IMR-90 (cell line): Measurements from ENCODE around the gene CD81. TPM values are rescaled to one million over a fixed set of nuclear protein-coding genes. Genes with fewer than 3 reads are reported as not detected.

Experiments used
- ATAC-seq: fragments of 200-7000 bp; cut with Tn5 transposase; 2 replicates; pipeline ENCODE4 v1.9.1; 2020; ENCODE audit warnings: low read depth, mild to moderate bottlenecking, moderate library complexity
- BruUV-seq: library from RNA; stranded (reverse); fragments of 400-500 nt; replicated peaks from 2 replicates; lab custom pipeline; 2021; lab: Mats Ljungman, UMichigan
- CTCF ChIA-PET: fragments of 300-600 bp; formaldehyde crosslinking; extraction: SDS; loops from one replicate; lab custom pipeline; 2021; ENCODE audit warnings: antibody characterized with exemption; lab: Yijun Ruan, JAX
- POLR2A ChIA-PET: fragments of 300-600 bp; sonication (Branson Sonifier 250); formaldehyde crosslinking; loops from one replicate; lab custom pipeline; 2022; ENCODE audit warnings: antibody characterized with exemption; ENCODE audit not compliant: unreplicated experiment; lab: Charles Lee
- DNase-seq: peaks from one replicate; pipeline ENCODE4 v3.0.0; 2013
- H2AFZ ChIP-seq: replicated peaks from 2 replicates; pipeline ENCODE3; 2013; ENCODE audit warnings: low read length, mild to moderate bottlenecking; ENCODE audit not compliant: poor library complexity
- H2AK5ac ChIP-seq: 2 replicates; pipeline ENCODE4 v1.6.1; 2013; ENCODE audit warnings: low read depth, low read length, inconsistent platforms
- H2AK9ac ChIP-seq: replicated peaks from 2 replicates; pipeline ENCODE3; 2013; ENCODE audit warnings: mild to moderate bottlenecking, low read depth, low read length, moderate library complexity; ENCODE audit not compliant: poor library complexity
- H2BK120ac ChIP-seq: 2 replicates; pipeline ENCODE4 v1.6.1; 2013; ENCODE audit warnings: low read depth, low read length, inconsistent platforms
- H2BK15ac ChIP-seq: 3 replicates; pipeline ENCODE4 v1.6.1; 2013; ENCODE audit warnings: low read depth, low read length, inconsistent platforms
- H2BK20ac ChIP-seq: 2 replicates; pipeline ENCODE4 v1.6.1; 2013; ENCODE audit warnings: low read depth, mild to moderate bottlenecking, inconsistent platforms, low read length, moderate library complexity
- H2BK5ac ChIP-seq: 2 replicates; pipeline ENCODE4 v1.6.1; 2013; ENCODE audit warnings: mild to moderate bottlenecking, low read depth, low read length, inconsistent platforms; ENCODE audit not compliant: poor library complexity, severe bottlenecking
- H3K14ac ChIP-seq: replicated peaks from 2 replicates; pipeline ENCODE4 v1.6.1; 2013; ENCODE audit warnings: low read depth, low read length, inconsistent platforms
- H3K18ac ChIP-seq: 2 replicates; pipeline ENCODE4 v1.6.1; 2013; ENCODE audit warnings: low read depth, low read length, control low read depth
- H3K23ac ChIP-seq: 2 replicates; pipeline ENCODE4 v1.6.1; 2013; ENCODE audit warnings: low read depth, low read length, inconsistent platforms
- H3K27ac ChIP-seq: 2 replicates; pipeline ENCODE4 v1.5.1; 2013; ENCODE audit warnings: mild to moderate bottlenecking, control low read depth, low read length; ENCODE audit not compliant: insufficient read depth
- H3K27me3 ChIP-seq: 2 replicates; pipeline ENCODE4 v1.6.1; 2013; ENCODE audit warnings: low read length; ENCODE audit not compliant: control insufficient read depth, insufficient read depth
- H3K36me3 ChIP-seq: 2 replicates; pipeline ENCODE4 v1.6.1; 2013; ENCODE audit warnings: low read length, mixed read lengths; ENCODE audit not compliant: control insufficient read depth, insufficient read depth
- H3K4ac ChIP-seq: 2 replicates; pipeline ENCODE4 v1.6.1; 2013; ENCODE audit warnings: low read depth, low read length, inconsistent platforms
- H3K4me1 ChIP-seq: 2 replicates; pipeline ENCODE4 v1.6.1; 2013; ENCODE audit warnings: low read length, mixed read lengths; ENCODE audit not compliant: control insufficient read depth, insufficient read depth
- H3K4me2 ChIP-seq: 2 replicates; pipeline ENCODE4 v1.6.1; 2013; ENCODE audit warnings: low read depth, mild to moderate bottlenecking, control low read depth, low read length, moderate library complexity
- H3K4me3 ChIP-seq: 2 replicates; pipeline ENCODE4 v1.5.1; 2013; ENCODE audit warnings: low read depth, mild to moderate bottlenecking, control low read depth, low read length, moderate library complexity; ENCODE audit not compliant: insufficient read depth
- H3K56ac ChIP-seq: 2 replicates; pipeline ENCODE4 v1.6.1; 2013; ENCODE audit warnings: low read length, inconsistent platforms; ENCODE audit not compliant: insufficient read depth; ENCODE audit errors: extremely low read depth
- H3K79me1 ChIP-seq, 2 experiments: 2 replicates each; pipeline ENCODE4 v1.6.1; 2013; ENCODE audit warnings: low read length in 2 of 2, inconsistent platforms in 1 of 2, low read depth in 1 of 2
- H3K9ac ChIP-seq: 2 replicates; pipeline ENCODE4 v1.6.1; 2013; ENCODE audit warnings: low read depth, low read length, control low read depth
- H3K9me1 ChIP-seq: 2 replicates; pipeline ENCODE4 v1.6.1; 2013; ENCODE audit warnings: low read length, inconsistent platforms; ENCODE audit not compliant: insufficient read depth
- H3K9me3 ChIP-seq: 2 replicates; pipeline ENCODE4 v1.6.1; 2013; ENCODE audit warnings: low read length; ENCODE audit not compliant: control insufficient read depth, insufficient read depth
- H4K20me1 ChIP-seq: 2 replicates; pipeline ENCODE4 v1.6.1; 2013; ENCODE audit warnings: low read length, inconsistent platforms; ENCODE audit not compliant: insufficient read depth
- H4K5ac ChIP-seq: 2 replicates; pipeline ENCODE4 v1.6.1; 2013; ENCODE audit warnings: mild to moderate bottlenecking, low read depth, low read length, control low read depth
- H4K8ac ChIP-seq, 2 experiments: 2 replicates each; pipeline ENCODE4 v1.6.1; 2013; ENCODE audit warnings: low read depth in 2 of 2, low read length in 2 of 2, control low read depth in 1 of 2, inconsistent platforms in 1 of 2
- H4K91ac ChIP-seq: 2 replicates; pipeline ENCODE4 v1.6.1; 2013; ENCODE audit warnings: low read depth, low read length, inconsistent platforms; ENCODE audit not compliant: insufficient read depth
- BHLHE40 ChIP-seq: fragments of 150-350 bp; IDR thresholded peaks from 2 replicates; pipeline ENCODE4 v1.6.1; 2016; ENCODE audit warnings: mild to moderate bottlenecking, low read depth, low read length
- CEBPB ChIP-seq: IDR thresholded peaks from 2 replicates; pipeline ENCODE4 v1.6.1; 2012; ENCODE audit warnings: low read depth, low read length, improper control_type of control experiment
- CHD1 ChIP-seq: IDR thresholded peaks from 2 replicates; pipeline ENCODE4 v1.6.1; 2012; ENCODE audit warnings: low read depth, low read length, improper control_type of control experiment
- FOS ChIP-seq: fragments of 150-350 bp; IDR thresholded peaks from 2 replicates; pipeline ENCODE4 v1.6.1; 2016; ENCODE audit warnings: low read depth, low read length
- MAFK ChIP-seq: IDR thresholded peaks from 2 replicates; pipeline ENCODE4 v1.6.1; 2012; ENCODE audit warnings: low read depth, low read length, improper control_type of control experiment
- MAZ ChIP-seq: IDR thresholded peaks from 2 replicates; pipeline ENCODE4 v1.6.1; 2012; ENCODE audit warnings: low read depth, mild to moderate bottlenecking, low read length, improper control_type of control experiment, moderate library complexity, borderline replicate concordance
- MXI1 ChIP-seq: IDR thresholded peaks from 2 replicates; pipeline ENCODE4 v1.6.1; 2012; ENCODE audit warnings: low read depth, mild to moderate bottlenecking, low read length, moderate library complexity, borderline replicate concordance
- NFE2L2 ChIP-seq: fragments of 150-350 bp; IDR thresholded peaks from 2 replicates; pipeline ENCODE4 v1.6.1; 2016; ENCODE audit warnings: low read depth, mild to moderate bottlenecking, low read length
- POLR2A ChIP-seq: IDR thresholded peaks from 2 replicates; pipeline ENCODE4 v1.6.1; 2012; ENCODE audit warnings: mild to moderate bottlenecking, low read depth, low read length
- RCOR1 ChIP-seq: IDR thresholded peaks from 2 replicates; pipeline ENCODE4 v1.6.1; 2012; ENCODE audit warnings: mild to moderate bottlenecking, low read length, improper control_type of control experiment; ENCODE audit not compliant: insufficient replicate concordance
- RFX5 ChIP-seq: IDR thresholded peaks from 2 replicates; pipeline ENCODE4 v1.8.0; 2012; ENCODE audit warnings: low read depth, mild to moderate bottlenecking, low read length, moderate library complexity
- SMC3 ChIP-seq: fragments of 150-350 bp; IDR thresholded peaks from 2 replicates; pipeline ENCODE4 v1.6.1; 2016; ENCODE audit warnings: low read depth, mild to moderate bottlenecking, antibody characterized with exemption, low read length, moderate library complexity
- WGBS, 2 experiments: methylation state at CpG; one replicate each; pipeline versions ENCODE4 v1.1.5 to v1.1.7; 2013; ENCODE audit warnings: missing lambda C conversion rate in 2 of 2; ENCODE audit not compliant: insufficient read length in 1 of 2; ENCODE audit errors: extremely low coverage in 2 of 2; 5-methylcytosine and 5-hydroxymethylcytosine counted together
- dilution Hi-C: fragments of 300-500 bp; cut with HindIII; formaldehyde crosslinking; loops from one replicate; pipeline ENCODE4 v1.14.3; 2018; ENCODE audit warnings: low sequenced_read_pairs; ENCODE audit not compliant: unreplicated experiment
- in situ Hi-C: fragments of 300-500 bp; cut with MboI; formaldehyde crosslinking; loops from 3 replicates; pipeline ENCODE4 v1.14.3; 2019; ENCODE audit warnings: low sequenced_read_pairs, inconsistent platforms, mixed read lengths
- intact Hi-C: fragments of 100-400 bp; cut with micrococcal nuclease; formaldehyde crosslinking; loops from 2 replicates; pipeline ENCODE4 v1.10.0; 2022
- polyA plus RNA-seq, 3 experiments: library from polyadenylated mRNA; depleted of rRNA; stranded (reverse); fragments of >200 nt; gene quantifications; 2 replicates each; pipeline ENCODE4 v1.2.3, GENCODE V29; 2012; ENCODE audit warnings: low replicate concordance in 1 of 3
- total RNA-seq: library from RNA; depleted of rRNA; stranded (reverse); fragments of >200 nt; gene quantifications from 2 replicates; pipeline ENCODE4 v1.2.3, GENCODE V29; 2012
- TF ChIP-seq, protein P1 (sequence below): fragments of 150-350 bp; IDR thresholded peaks from 2 replicates; pipeline ENCODE4 v1.6.1; 2016; ENCODE audit warnings: low read depth, mild to moderate bottlenecking, low read length, moderate library complexity, borderline replicate concordance
- TF ChIP-seq, protein P2 (sequence below): fragments of 150-350 bp; IDR thresholded peaks from 2 replicates; pipeline ENCODE4 v1.6.1; 2017; ENCODE audit warnings: mild to moderate bottlenecking, antibody characterized with exemption, low read length, low read depth
- TF ChIP-seq, protein P3 (sequence below): conservative IDR thresholded peaks from 2 replicates; pipeline ENCODE4 v1.5.1; 2012; ENCODE audit warnings: mild to moderate bottlenecking, low read depth, low read length, improper control_type of control experiment

The CD81 gene
- total and polyA plus RNA-seq, 2 of the 4 experiments (the other 2 are of a cell fraction) = 159 to 689 TPM

DNA sequence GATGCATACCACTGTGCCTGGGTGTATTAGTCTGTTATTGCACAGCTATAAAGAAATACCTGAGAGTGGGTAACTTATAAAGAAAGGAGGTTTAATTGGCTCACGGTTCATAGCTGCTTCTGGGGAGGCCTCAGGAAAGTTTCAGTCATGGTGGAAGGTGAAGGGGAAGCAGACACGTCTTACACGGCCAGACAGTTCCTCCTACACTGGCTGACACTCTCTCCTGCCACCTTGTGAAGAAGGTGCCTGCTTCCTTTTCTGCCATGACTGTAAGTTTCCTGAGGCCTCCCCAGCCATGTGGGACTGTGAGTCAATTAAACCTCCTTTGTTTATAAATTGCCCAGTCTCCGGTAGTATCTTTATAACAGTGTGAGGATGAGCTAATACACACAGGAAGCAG is 33.6 kb upstream of the CD81 start:
- H2BK15ac ChIP-seq = no peak overlapping the region
- intact Hi-C loops = no loop called here
- CTCF ChIA-PET = no interaction called here

More for the DNA sequence above, 33.6 kb upstream of the CD81 start:
- no peaks in the 10 kb centered on the region for H3K79me1 ChIP-seq
- no peaks in the 10 kb centered on the region for H4K20me1 ChIP-seq
- BruUV-seq = no TSS peak
- H3K4me2 ChIP-seq = no peak overlapping the region
- TF ChIP-seq BHLHE40 (no peak), CEBPB (no peak), MAZ (no peak), POLR2A (no peak), SMC3 (no peak), FOS (no peak), RFX5 (no peak), CHD1 (no peak), NFE2L2 (no peak), MXI1 (no peak), MAFK (no peak), RCOR1 (no peak)
- TF ChIP-seq, protein P1, sequence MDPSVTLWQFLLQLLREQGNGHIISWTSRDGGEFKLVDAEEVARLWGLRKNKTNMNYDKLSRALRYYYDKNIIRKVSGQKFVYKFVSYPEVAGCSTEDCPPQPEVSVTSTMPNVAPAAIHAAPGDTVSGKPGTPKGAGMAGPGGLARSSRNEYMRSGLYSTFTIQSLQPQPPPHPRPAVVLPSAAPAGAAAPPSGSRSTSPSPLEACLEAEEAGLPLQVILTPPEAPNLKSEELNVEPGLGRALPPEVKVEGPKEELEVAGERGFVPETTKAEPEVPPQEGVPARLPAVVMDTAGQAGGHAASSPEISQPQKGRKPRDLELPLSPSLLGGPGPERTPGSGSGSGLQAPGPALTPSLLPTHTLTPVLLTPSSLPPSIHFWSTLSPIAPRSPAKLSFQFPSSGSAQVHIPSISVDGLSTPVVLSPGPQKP = no peak
- TF ChIP-seq, protein P2, sequence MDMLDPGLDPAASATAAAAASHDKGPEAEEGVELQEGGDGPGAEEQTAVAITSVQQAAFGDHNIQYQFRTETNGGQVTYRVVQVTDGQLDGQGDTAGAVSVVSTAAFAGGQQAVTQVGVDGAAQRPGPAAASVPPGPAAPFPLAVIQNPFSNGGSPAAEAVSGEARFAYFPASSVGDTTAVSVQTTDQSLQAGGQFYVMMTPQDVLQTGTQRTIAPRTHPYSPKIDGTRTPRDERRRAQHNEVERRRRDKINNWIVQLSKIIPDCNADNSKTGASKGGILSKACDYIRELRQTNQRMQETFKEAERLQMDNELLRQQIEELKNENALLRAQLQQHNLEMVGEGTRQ = no peak
- TF ChIP-seq, protein P3, sequence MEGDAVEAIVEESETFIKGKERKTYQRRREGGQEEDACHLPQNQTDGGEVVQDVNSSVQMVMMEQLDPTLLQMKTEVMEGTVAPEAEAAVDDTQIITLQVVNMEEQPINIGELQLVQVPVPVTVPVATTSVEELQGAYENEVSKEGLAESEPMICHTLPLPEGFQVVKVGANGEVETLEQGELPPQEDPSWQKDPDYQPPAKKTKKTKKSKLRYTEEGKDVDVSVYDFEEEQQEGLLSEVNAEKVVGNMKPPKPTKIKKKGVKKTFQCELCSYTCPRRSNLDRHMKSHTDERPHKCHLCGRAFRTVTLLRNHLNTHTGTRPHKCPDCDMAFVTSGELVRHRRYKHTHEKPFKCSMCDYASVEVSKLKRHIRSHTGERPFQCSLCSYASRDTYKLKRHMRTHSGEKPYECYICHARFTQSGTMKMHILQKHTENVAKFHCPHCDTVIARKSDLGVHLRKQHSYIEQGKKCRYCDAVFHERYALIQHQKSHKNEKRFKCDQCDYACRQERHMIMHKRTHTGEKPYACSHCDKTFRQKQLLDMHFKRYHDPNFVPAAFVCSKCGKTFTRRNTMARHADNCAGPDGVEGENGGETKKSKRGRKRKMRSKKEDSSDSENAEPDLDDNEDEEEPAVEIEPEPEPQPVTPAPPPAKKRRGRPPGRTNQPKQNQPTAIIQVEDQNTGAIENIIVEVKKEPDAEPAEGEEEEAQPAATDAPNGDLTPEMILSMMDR = no peak
- no peaks in the 10 kb centered on the region for H3K36me3 ChIP-seq
- no peak for ATAC-seq
- no peak overlapping the region for H4K8ac ChIP-seq
- no peak overlapping the region for H2AK5ac ChIP-seq
- no peak overlapping the region for H3K4me3 ChIP-seq
- no peak overlapping the region for H2BK120ac ChIP-seq
- H2BK20ac ChIP-seq = no peak overlapping the region
- H3K14ac ChIP-seq = no peak overlapping the region
- H4K5ac ChIP-seq = no peak overlapping the region
- no peak overlapping the region for H3K9ac ChIP-seq
- H3K56ac ChIP-seq = no peak overlapping the region
- in situ Hi-C loops (no loop called here), dilution Hi-C loops (no loop called here)
- H3K9me1 ChIP-seq = no peaks in the 10 kb centered on the region
- H3K4ac ChIP-seq = no peak overlapping the region
- peaks cover 2% of the 10 kb centered on the region; the same call in 1 of the 2 replicates for H3K9me3 ChIP-seq
- no peak overlapping the region for H3K27ac ChIP-seq
- WGBS, 2 experiments = no CpG with 5 or more reads among the region's 4 CpGs
- no peak overlapping the region for H2AK9ac ChIP-seq
- DNase-seq = no peak
- H4K91ac ChIP-seq = no peak overlapping the region
- POLR2A ChIA-PET = no interaction called here
- peaks cover 7% of the 10 kb centered on the region for H3K27me3 ChIP-seq
- no peak overlapping the region for H2AFZ ChIP-seq
- H2BK5ac ChIP-seq = no peak overlapping the region
- no peaks in the 10 kb centered on the region for H3K4me1 ChIP-seq
- H3K23ac ChIP-seq = no peak overlapping the region
- H3K18ac ChIP-seq = no peak overlapping the region
